NCI-H510A (cell line): Measurements from ENCODE around the gene NDST1.
"Not testable (repeated sequence)": the region's sequence is repeated elsewhere in the genome, so short reads cannot be mapped to it uniquely, and the experiment has no call there.

Experiments used
- DNase-seq: peaks from one replicate; lab custom pipeline; 2025; lab: John Stamatoyannopoulos, UW

Gene NDST1

GRCh38 chr5:150508828-150509227 is 897 bp downstream of the NDST1 start:
- DNase-seq = no peak

GRCh38 chr5:150509992-150510391 is 2.1 kb downstream of the NDST1 start:
- DNase-seq = no peak

GRCh38 chr5:150510460-150511263 is 2.7 kb downstream of the NDST1 start:
- DNase-seq = no peak

- no peak for DNase-seq
Measured at GRCh38 chr5:150511578-150512367, 3.8 kb downstream of the NDST1 start.

GRCh38 chr5:150512368-150512747 is 4.4 kb downstream of the NDST1 start:
- no peak for DNase-seq

- no peak for DNase-seq
Measured at GRCh38 chr5:150513375-150514309, 5.7 kb downstream of the NDST1 start.

GRCh38 chr5:150514708-150515211 is 6.8 kb downstream of the NDST1 start:
- no peak for DNase-seq

- DNase-seq = no peak
Measured at GRCh38 chr5:150515446-150515845, 7.5 kb downstream of the NDST1 start.

GRCh38 chr5:150516011-150516410 is 8.1 kb downstream of the NDST1 start:
- DNase-seq = no peak

- peak; percentile 53 for DNase-seq
Measured at GRCh38 chr5:150517272-150518152, 9.6 kb downstream of the NDST1 start.

- not testable (repeated sequence) for DNase-seq
Measured at GRCh38 chr5:150518712-150519559, 11.0 kb downstream of the NDST1 start.

GRCh38 chr5:150519560-150519945 is 11.6 kb downstream of the NDST1 start:
- no peak for DNase-seq

- DNase-seq = no peak
Measured at GRCh38 chr5:150519978-150520377, 12.0 kb downstream of the NDST1 start.

GRCh38 chr5:150520747-150521521 is 13.0 kb downstream of the NDST1 start:
- no peak for DNase-seq

GRCh38 chr5:150521522-150521817 is 13.5 kb downstream of the NDST1 start:
- no peak for DNase-seq

GRCh38 chr5:150521939-150522503 is 14.1 kb downstream of the NDST1 start:
- DNase-seq = no peak

GRCh38 chr5:150522504-150523414 is 14.8 kb downstream of the NDST1 start:
- no peak for DNase-seq
